Uterus (tissue), 4 donors: ENCODE measurements around the gene TBCD. TPM values are rescaled to one million over a fixed set of nuclear protein-coding genes. Genes with fewer than 3 reads are reported as not detected.

Experiments
- DNase-seq, 2 donors: peaks; one replicate each; pipeline ENCODE4 v3.0.0-alpha.2; 2019 to 2020
- H3K27ac ChIP-seq, 2 donors: fragments of 200-600 bp; sonication (generic); 1 replicate in 1 of 2; 2 replicates in 1 of 2; pipeline ENCODE4 v1.5.1; 2016 to 2018
- H3K27me3 ChIP-seq, 2 donors: fragments of 200-600 bp; sonication (generic); one replicate each; pipeline ENCODE4 v1.5.1; 2018 to 2019; ENCODE audit warnings: control low read depth in 1 of 2
- H3K36me3 ChIP-seq, 2 donors: fragments of 200-600 bp; sonication (generic); one replicate each; pipeline ENCODE4 v1.5.1; 2019; ENCODE audit warnings: control low read depth in 1 of 2
- H3K4me1 ChIP-seq, 2 donors: fragments of 200-600 bp; sonication (generic); one replicate each; pipeline ENCODE4 v1.5.1; 2018 to 2019; ENCODE audit warnings: control low read depth in 1 of 2
- H3K4me3 ChIP-seq, 2 donors: fragments of 200-600 bp; sonication (generic); 1 replicate in 1 of 2; 2 replicates in 1 of 2; pipeline ENCODE4 v1.5.1; 2018 to 2019; ENCODE audit warnings: mild to moderate bottlenecking in 1 of 2
- H3K9me3 ChIP-seq, 2 donors: fragments of 200-600 bp; sonication (generic); one replicate each; pipeline ENCODE4 v1.5.1; 2019; ENCODE audit warnings: control low read depth in 1 of 2
- CTCF ChIP-seq, 4 experiments: fragments of 200-600 bp in 2 of 4; fragments of 450-650 bp in 2 of 4; sonication (generic) in 2 of 4; IDR thresholded peaks; one replicate each; pipeline ENCODE4 v1.5.1; 2016 to 2019; ENCODE audit warnings: antibody characterized with exemption in 4 of 4, mild to moderate bottlenecking in 2 of 4, moderate library complexity in 1 of 4
- POLR2A ChIP-seq, 2 donors: fragments of 450-650 bp; IDR thresholded peaks; one replicate each; pipeline ENCODE4 v1.6.1; 2016; ENCODE audit warnings: antibody characterized with exemption in 2 of 2, mild to moderate bottlenecking in 1 of 2, moderate library complexity in 1 of 2
- intact Hi-C: fragments of 100-400 bp; cut with DNase I; formaldehyde crosslinking; loops from one replicate; pipeline ENCODE4 v1.15.1; 2023; ENCODE audit warnings: low total_unique reads
- total RNA-seq, 4 donors: library from RNA; depleted of rRNA in 3 of 4; stranded (reverse); fragments of >200 nt in 3 of 4; gene quantifications; one replicate each; pipeline versions ENCODE4 v1.1.0 to v1.2.4, GENCODE V29; 2014 to 2023
- donor health status: DM: yes; HTN: yes; CAD: no.

The TBCD gene
- total RNA-seq, 4 donors from 2014 or later: 35.9 to 142 (median 61.3) TPM

- Histone ChIP-seq H3K4me1 (peaks cover 0 to 3% of the 10 kb centered on the region in 2 donors), H3K36me3 (no peaks in the 10 kb centered on the region), H3K27me3 (no peaks in the 10 kb centered on the region), H3K27ac (no peak overlapping the region), H3K9me3 (no peaks in the 10 kb centered on the region), H3K4me3 (no peak overlapping the region)
- DNase-seq: peak in 1 of 2 donors; percentile 6
- intact Hi-C loops: no loop called here
- TF ChIP-seq POLR2A (IDR thresholded peaks at IDR 0.05): no peak
- TF ChIP-seq CTCF (IDR thresholded peaks at IDR 0.05): no peak
Measured at GRCh38 chr17:82929676-82930042, 177.8 kb downstream of the TBCD start.

- Histone ChIP-seq H3K27me3 (no peaks in the 10 kb centered on the region), H3K36me3 (no peaks in the 10 kb centered on the region), H3K4me3 (no peak overlapping the region), H3K4me1 (peaks cover 0 to 3% of the 10 kb centered on the region in 2 donors), H3K9me3 (no peaks in the 10 kb centered on the region), H3K27ac (no peak overlapping the region)
- intact Hi-C loops: no loop called here
- TF ChIP-seq POLR2A (IDR thresholded peaks at IDR 0.05) (no peak), CTCF (IDR thresholded peaks at IDR 0.05) (no peak)
- DNase-seq: peak; percentile 12 to 14
Measured at GRCh38 chr17:82930043-82930923, 178.4 kb downstream of the TBCD start.

- peaks cover 0 to 3% of the 10 kb centered on the region in 2 donors for H3K4me1 ChIP-seq
- intact Hi-C loops: no loop called here
- H3K9me3 ChIP-seq: no peaks in the 10 kb centered on the region
- DNase-seq: peak; percentile 3 to 16
- no peaks in the 10 kb centered on the region for H3K36me3 ChIP-seq
- H3K4me3 ChIP-seq: no peak overlapping the region
- no peak for TF ChIP-seq CTCF (IDR thresholded peaks at IDR 0.05)
- peak overlapping the region; percentile 49 to 52 for H3K27ac ChIP-seq
- no peaks in the 10 kb centered on the region for H3K27me3 ChIP-seq
Measured at GRCh38 chr17:82930924-82931698, 179.2 kb downstream of the TBCD start.

GRCh38 chr17:82931699-82932517, 180.0 kb downstream of the TBCD start:
- Histone ChIP-seq H3K27me3 (no peaks in the 10 kb centered on the region), H3K4me1 (peaks cover 0 to 3% of the 10 kb centered on the region in 2 donors), H3K27ac (peak overlapping the region; percentile 49 to 52), H3K9me3 (no peaks in the 10 kb centered on the region), H3K36me3 (no peaks in the 10 kb centered on the region), H3K4me3 (no peak overlapping the region)
- TF ChIP-seq CTCF (IDR thresholded peaks at IDR 0.05) (no peak), POLR2A (IDR thresholded peaks at IDR 0.05) (no peak)
- DNase-seq: peak; percentile 84 to 86
- intact Hi-C loops: no loop called here
